GM19099 (cell line): ENCODE results near the gene SYT13.

ENCODE experiments used
- POLR2A ChIP-seq: IDR thresholded peaks from 3 replicates; pipeline ENCODE4 v1.6.1; 2011; ENCODE audit warnings: low read depth; ENCODE audit not compliant: insufficient read length; ENCODE audit errors: extremely low read depth

The SYT13 gene

GRCh38 chr11:45243967-45244366, 42.2 kb downstream of the SYT13 start:
- no peak for TF ChIP-seq POLR2A

- TF ChIP-seq POLR2A, result no peak
Observed at GRCh38 chr11:45239733-45240132, 46.4 kb downstream of the SYT13 start.

GRCh38 chr11:45238724-45239123, 47.4 kb downstream of the SYT13 start:
- no peak for TF ChIP-seq POLR2A

GRCh38 chr11:45237711-45238315, 48.3 kb downstream of the SYT13 start:
- TF ChIP-seq POLR2A, result no peak

GRCh38 chr11:45234306-45235006, 51.7 kb downstream of the SYT13 start:
- no peak for TF ChIP-seq POLR2A

- no peak for TF ChIP-seq POLR2A
Observed at GRCh38 chr11:45233804-45234170, 52.4 kb downstream of the SYT13 start.

- TF ChIP-seq POLR2A, result no peak
Observed at GRCh38 chr11:45233121-45233803, 52.9 kb downstream of the SYT13 start.

GRCh38 chr11:45232341-45233080, 53.6 kb downstream of the SYT13 start:
- TF ChIP-seq POLR2A, result no peak

- TF ChIP-seq POLR2A, result no peak
Observed at GRCh38 chr11:45229401-45230020, 56.6 kb downstream of the SYT13 start.

- TF ChIP-seq POLR2A, result no peak
Observed at GRCh38 chr11:45227836-45228235, 58.3 kb downstream of the SYT13 start.

- TF ChIP-seq POLR2A, result no peak
Observed at GRCh38 chr11:45226901-45227300, 59.2 kb downstream of the SYT13 start.

- no peak for TF ChIP-seq POLR2A
Observed at GRCh38 chr11:45225961-45226871, 59.9 kb downstream of the SYT13 start.

GRCh38 chr11:45225277-45225676, 60.9 kb downstream of the SYT13 start:
- no peak for TF ChIP-seq POLR2A

- no peak for TF ChIP-seq POLR2A
Observed at GRCh38 chr11:45224766-45225165, 61.4 kb downstream of the SYT13 start.
